Tibial nerve (tissue), 4 donors: ENCODE data around the gene ADI1. TPM values are rescaled to one million over a fixed set of nuclear protein-coding genes. Genes with fewer than 3 reads are reported as not detected.

Experiments
- DNase-seq, 2 donors: peaks; one replicate each; pipeline ENCODE4 v3.0.0-alpha.2; 2019; ENCODE audit warnings: low spot score in 2 of 2
- H3K27ac ChIP-seq, 4 donors: fragments of 200-600 bp; sonication (generic) in 3 of 4; one replicate each; pipeline ENCODE4 v1.5.1; 2017 to 2019; ENCODE audit warnings: mild to moderate bottlenecking in 1 of 4
- H3K27me3 ChIP-seq, 2 donors: fragments of 200-600 bp; sonication (generic) in 1 of 2; one replicate each; pipeline versions ENCODE4 v1.5.1 to v1.6.0; 2017 to 2019
- H3K36me3 ChIP-seq, 3 donors: fragments of 200-600 bp; sonication (generic); one replicate each; pipeline ENCODE4 v1.5.1; 2018 to 2019
- H3K4me1 ChIP-seq, 4 donors: fragments of 200-600 bp; sonication (generic) in 3 of 4; one replicate each; pipeline ENCODE4 v1.5.1; 2017 to 2019
- H3K4me3 ChIP-seq, 4 donors: fragments of 200-600 bp; sonication (generic) in 3 of 4; one replicate each; pipeline ENCODE4 v1.5.1; 2017 to 2019; ENCODE audit warnings: mild to moderate bottlenecking in 1 of 4, moderate library complexity in 1 of 4
- H3K9me3 ChIP-seq, 4 donors: fragments of 200-600 bp; sonication (generic) in 3 of 4; one replicate each; pipeline ENCODE4 v1.5.1; 2017 to 2019
- EP300 ChIP-seq, 2 donors: sonication (generic); formaldehyde crosslinking; IDR thresholded peaks; one replicate each; pipeline ENCODE4 v1.6.1; 2017; ENCODE audit warnings: antibody characterized with exemption in 2 of 2, mild to moderate bottlenecking in 1 of 2
- POLR2A ChIP-seq, 2 donors: fragments of 450-650 bp; IDR thresholded peaks; one replicate each; pipeline ENCODE4 v1.6.1; 2017; ENCODE audit warnings: antibody characterized with exemption in 2 of 2, mild to moderate bottlenecking in 2 of 2, moderate library complexity in 2 of 2
- WGBS, 2 donors: methylation state at CpG; one replicate each; pipeline ENCODE4 v1.1.5; 2018; 5-methylcytosine and 5-hydroxymethylcytosine counted together
- total RNA-seq, 4 donors: library from RNA; depleted of rRNA; stranded (reverse); fragments of >200 nt; gene quantifications; one replicate each; pipeline ENCODE4 v1.1.0, GENCODE V29; 2016
- TF ChIP-seq, protein P1 (sequence below), 5 experiments: fragments of 200-600 bp in 3 of 5; fragments of 450-650 bp in 2 of 5; sonication (generic) in 3 of 5; IDR thresholded peaks; one replicate each; pipeline ENCODE4 v1.5.1; 2016 to 2019; ENCODE audit warnings: antibody characterized with exemption in 5 of 5, mild to moderate bottlenecking in 3 of 5, moderate library complexity in 2 of 5

ADI1 gene
- total RNA-seq, 4 donors from 2014 or later, result 51.9 to 112 (median 106) TPM

DNA sequence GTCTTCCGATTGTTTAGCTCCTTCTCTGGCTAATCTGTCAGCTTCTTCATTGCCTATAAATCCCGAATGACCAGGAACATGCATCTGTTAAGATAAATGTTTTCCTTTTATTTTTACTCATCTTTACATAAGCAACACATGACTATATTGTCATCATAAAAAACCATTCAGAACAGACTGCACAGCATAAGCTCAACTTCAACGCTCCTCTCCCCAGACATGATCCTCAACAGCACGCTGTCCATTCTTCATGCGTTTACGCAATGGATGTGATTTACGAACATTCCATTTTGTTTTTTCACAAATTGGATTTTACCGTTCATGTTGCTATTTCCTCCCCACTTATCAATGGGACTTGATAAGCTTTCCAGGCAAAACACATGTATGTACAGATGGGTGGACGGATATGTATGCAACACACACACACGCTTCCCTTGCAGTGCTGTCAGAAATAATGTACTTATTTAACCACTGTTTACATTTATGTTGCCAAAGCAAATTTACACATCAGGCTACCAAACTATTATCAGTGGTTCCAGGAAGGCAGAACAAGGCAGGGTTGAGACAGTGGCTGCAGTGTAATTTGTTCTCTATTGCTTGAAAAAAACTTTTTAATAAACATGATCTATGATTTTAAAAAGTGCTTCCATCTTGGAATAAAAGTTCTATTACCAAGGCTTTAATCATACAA, 26.6 kb upstream of the ADI1 start:
- TF ChIP-seq POLR2A (IDR thresholded peaks at IDR 0.05), result no peak
- TF ChIP-seq EP300 (IDR thresholded peaks at IDR 0.05), result no peak
- TF ChIP-seq, protein P1, sequence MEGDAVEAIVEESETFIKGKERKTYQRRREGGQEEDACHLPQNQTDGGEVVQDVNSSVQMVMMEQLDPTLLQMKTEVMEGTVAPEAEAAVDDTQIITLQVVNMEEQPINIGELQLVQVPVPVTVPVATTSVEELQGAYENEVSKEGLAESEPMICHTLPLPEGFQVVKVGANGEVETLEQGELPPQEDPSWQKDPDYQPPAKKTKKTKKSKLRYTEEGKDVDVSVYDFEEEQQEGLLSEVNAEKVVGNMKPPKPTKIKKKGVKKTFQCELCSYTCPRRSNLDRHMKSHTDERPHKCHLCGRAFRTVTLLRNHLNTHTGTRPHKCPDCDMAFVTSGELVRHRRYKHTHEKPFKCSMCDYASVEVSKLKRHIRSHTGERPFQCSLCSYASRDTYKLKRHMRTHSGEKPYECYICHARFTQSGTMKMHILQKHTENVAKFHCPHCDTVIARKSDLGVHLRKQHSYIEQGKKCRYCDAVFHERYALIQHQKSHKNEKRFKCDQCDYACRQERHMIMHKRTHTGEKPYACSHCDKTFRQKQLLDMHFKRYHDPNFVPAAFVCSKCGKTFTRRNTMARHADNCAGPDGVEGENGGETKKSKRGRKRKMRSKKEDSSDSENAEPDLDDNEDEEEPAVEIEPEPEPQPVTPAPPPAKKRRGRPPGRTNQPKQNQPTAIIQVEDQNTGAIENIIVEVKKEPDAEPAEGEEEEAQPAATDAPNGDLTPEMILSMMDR (IDR thresholded peaks at IDR 0.05), result no peak
- no peaks in the 10 kb centered on the region for H3K4me1 ChIP-seq
- WGBS, 2 donors, result 93 to 94% methylated on average over 10 of the region's 10 CpGs
- H3K9me3 ChIP-seq, result no peaks in the 10 kb centered on the region
- no peak overlapping the region for H3K4me3 ChIP-seq
- H3K27ac ChIP-seq, result no peak overlapping the region
- no peak for DNase-seq
- H3K27me3 ChIP-seq, result no peaks in the 10 kb centered on the region
- peaks cover 14 to 100% (median 32%) of the 10 kb centered on the region in 3 donors for H3K36me3 ChIP-seq

DNA sequence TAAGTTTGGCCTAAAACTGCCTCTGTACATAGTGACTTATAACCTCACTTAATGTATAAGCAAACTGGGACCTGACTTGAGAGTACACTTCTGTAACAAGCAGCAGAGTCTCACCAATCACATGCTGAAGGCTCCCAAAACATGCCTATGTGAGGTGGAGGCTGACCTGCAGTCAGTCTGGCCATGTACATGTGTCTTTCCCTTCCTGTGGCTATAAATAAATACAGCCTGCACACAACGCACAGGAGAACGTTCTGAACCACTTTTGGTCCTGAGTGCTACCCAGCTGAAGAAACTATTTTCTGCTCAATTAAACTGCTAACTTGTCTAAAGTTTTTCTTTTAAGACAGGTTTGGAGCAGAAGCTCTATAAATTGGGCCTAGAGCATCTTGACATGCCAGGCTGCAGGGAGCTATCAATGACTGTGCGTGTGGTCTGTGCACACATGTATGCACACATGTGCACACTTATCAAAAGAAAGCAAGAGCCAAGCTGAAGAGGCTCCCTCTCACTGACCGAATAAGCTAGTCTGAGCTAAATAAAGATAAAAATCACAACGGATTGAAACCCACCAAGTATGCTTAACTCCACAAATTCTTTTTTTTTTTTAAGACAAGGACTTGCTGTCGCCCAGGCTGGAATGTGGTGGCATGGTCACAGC, 23.8 kb upstream of the ADI1 start:
- Histone ChIP-seq H3K27ac (no peak overlapping the region), H3K36me3 (peaks cover 10 to 90% (median 33%) of the 10 kb centered on the region in 3 donors), H3K4me3 (no peak overlapping the region), H3K4me1 (no peaks in the 10 kb centered on the region), H3K27me3 (no peaks in the 10 kb centered on the region), H3K9me3 (no peaks in the 10 kb centered on the region)
- no peak for DNase-seq
- 74 to 80% methylated on average over 6 of the region's 6 CpGs for WGBS, 2 donors
- TF ChIP-seq EP300 (IDR thresholded peaks at IDR 0.05), result no peak
- TF ChIP-seq, protein P1 (IDR thresholded peaks at IDR 0.05), result no peak
- no peak for TF ChIP-seq POLR2A (IDR thresholded peaks at IDR 0.05)

- H3K27me3 ChIP-seq, result no peaks in the 10 kb centered on the region
- no peak for TF ChIP-seq POLR2A (IDR thresholded peaks at IDR 0.05)
- TF ChIP-seq EP300 (IDR thresholded peaks at IDR 0.05), result no peak
- H3K9me3 ChIP-seq, result no peaks in the 10 kb centered on the region
- peaks cover 0 to under 1% (median under 1%) of the 10 kb centered on the region in 4 donors for H3K4me1 ChIP-seq
- H3K36me3 ChIP-seq, result peaks cover 6 to 80% (median 25%) of the 10 kb centered on the region in 3 donors
- DNase-seq, result no peak
- no peak overlapping the region for H3K4me3 ChIP-seq
- H3K27ac ChIP-seq, result no peak overlapping the region
- 87 to 93% methylated on average over 5 of the region's 5 CpGs for WGBS, 2 donors
Observed at GRCh38 chr2:3542107-3542506, 22.8 kb upstream of the ADI1 start.

- Histone ChIP-seq H3K4me1 (peaks cover 0 to 22% (median 14%) of the 10 kb centered on the region in 4 donors), H3K4me3 (no peak overlapping the region), H3K9me3 (no peaks in the 10 kb centered on the region), H3K36me3 (peaks cover 6 to 57% (median 19%) of the 10 kb centered on the region in 3 donors), H3K27me3 (no peaks in the 10 kb centered on the region), H3K27ac (no peak overlapping the region)
- 85% methylated on average over 9 of the region's 9 CpGs for WGBS, 2 donors
- DNase-seq, result no peak
- TF ChIP-seq POLR2A (IDR thresholded peaks at IDR 0.05), result no peak
- no peak for TF ChIP-seq EP300 (IDR thresholded peaks at IDR 0.05)
- TF ChIP-seq, protein P1 (IDR thresholded peaks at IDR 0.05), result no peak
Observed at GRCh38 chr2:3539836-3540235, 20.5 kb upstream of the ADI1 start.

GRCh38 chr2:3536682-3537632, 17.6 kb upstream of the ADI1 start:
- Histone ChIP-seq H3K27me3 (no peaks in the 10 kb centered on the region), H3K4me3 (peak overlapping the region; percentile 30 to 55 (median 40)), H3K27ac (peak overlapping the region; percentile 83 to 97 (median 92)), H3K9me3 (no peaks in the 10 kb centered on the region), H3K36me3 (peaks cover 0 to 51% (median 9%) of the 10 kb centered on the region in 3 donors), H3K4me1 (peaks cover 0 to 22% (median 14%) of the 10 kb centered on the region in 4 donors)
- WGBS, 2 donors, result 49 to 52% methylated on average over 16 of the region's 16 CpGs
- DNase-seq, result peak in 1 of 2 donors; percentile 30
- TF ChIP-seq POLR2A (IDR thresholded peaks at IDR 0.05) (no peak), EP300 (IDR thresholded peaks at IDR 0.05) (no peak)
- TF ChIP-seq, protein P1 (IDR thresholded peaks at IDR 0.05), result peak; percentile 26 to 53 (median 40)
